ENCODE data around the gene KRT33B.

KRT33B gene

DNA sequence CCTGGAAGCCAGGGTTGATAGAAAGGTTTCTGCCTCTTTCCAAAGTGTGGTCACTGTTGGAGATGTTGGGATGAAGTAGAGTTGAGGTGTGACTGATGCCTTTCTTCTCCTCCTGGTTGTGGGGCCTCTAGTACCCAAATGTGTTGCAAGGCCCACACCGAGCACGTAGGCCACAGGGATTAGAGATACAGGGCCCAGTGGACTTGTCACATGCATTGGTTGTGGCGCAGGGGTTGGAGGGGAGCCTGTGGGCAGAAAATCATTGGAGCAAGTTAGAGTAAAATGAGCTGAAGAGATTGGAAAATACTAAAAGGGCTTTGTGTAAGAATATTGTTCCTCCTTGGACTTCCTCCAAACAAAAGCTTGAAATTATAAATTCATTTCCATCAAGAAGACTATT is 23.6 kb downstream of the KRT33B start:
- DNase-seq: no peak

DNA sequence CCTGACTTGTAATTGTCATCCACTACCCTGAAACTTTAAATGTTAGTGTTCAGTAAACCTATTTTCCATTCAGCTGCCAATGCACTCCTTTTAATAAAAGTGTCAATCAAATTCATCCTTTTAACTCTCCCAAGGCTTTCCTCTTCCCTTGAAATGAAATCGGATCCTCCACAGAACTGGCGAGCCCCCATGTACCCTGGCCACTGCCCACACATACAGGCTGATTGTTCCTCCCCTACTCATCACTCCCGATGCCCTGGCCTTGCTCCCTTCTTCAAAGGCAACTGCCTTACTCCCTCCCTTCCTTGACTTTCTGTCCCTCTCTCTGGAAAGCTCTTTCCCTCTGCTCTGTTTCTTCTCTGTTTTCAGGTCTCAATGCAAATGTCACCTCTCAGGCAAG is 26.6 kb downstream of the KRT33B start:
- no peak for DNase-seq

DNA sequence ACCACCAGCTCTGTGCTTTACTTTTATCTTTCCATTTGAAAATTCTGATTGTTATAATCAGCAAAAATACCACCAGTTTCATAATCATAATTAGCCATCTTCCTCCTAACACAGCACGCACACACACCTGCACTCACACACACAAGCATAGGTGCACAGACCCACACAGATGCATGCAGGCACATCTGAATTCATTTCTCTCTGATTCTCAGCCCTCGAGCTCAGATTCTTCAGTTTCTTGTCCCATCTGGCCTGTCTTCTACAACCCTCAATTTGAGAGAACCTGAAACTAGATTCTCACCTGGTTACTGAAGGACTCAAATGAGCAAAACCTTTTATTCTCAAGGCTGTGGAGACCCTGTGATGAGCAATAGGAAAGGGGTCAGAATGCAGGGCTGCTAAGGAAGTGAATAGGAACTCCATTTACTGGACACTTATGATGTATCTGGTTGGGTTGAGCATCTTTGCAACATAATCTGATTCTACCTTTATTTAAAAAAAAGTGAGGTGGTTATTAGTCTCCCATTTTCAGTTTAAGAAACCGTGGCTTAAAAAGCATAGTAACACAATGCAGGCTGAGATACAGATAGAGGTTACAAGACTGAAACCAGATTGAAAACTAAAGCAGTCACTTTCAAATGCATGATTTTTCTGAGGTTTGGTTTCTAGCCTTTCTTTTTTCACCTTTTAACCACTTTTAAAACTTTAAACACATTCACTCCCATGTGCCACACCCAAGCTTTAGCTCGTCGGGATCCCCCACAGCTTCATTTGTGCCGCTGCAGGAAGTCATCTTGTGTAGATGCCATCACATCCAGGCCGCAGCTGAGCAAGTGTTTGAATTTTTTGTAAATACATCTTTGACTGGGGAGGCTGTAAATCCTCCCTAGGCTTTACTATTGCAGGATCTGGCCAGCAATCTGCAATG is 28.4 kb downstream of the KRT33B start:
- DNase-seq: no peak

- no peak for DNase-seq
These were observed 29.1 kb downstream of the KRT33B start for GRCh38 chr17:41340494-41340893.

DNA sequence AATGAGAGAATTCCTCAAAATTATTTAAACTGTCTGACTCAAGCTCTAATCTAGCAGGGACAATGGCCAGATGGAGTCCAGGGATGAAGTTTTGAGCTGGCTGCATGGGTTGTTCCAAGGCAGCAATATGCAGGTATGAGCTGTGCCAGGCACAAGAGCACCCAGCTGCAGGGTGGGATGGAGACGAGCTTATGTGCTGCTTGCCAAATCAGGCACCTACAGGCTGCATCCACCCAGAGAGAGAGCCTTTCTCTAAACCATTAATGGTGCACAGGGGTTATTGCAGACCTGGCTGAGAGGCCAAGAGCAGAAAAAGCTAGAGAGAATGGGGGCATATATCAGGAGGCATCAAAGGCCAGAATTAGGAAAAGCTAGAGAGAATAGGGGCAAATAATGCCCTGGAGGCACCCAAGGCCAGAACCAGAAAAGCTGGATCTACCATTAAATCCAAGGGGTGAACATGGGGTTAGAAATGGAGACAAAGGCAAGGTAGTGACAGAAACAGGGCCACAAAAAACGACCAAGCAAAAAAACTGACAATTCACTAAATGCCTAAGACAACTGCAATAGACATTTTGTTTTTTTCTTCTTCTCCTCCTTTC is 29.9 kb downstream of the KRT33B start:
- DNase-seq: no peak

GRCh38 chr17:41338961-41339485 is 30.6 kb downstream of the KRT33B start:
- no peak for DNase-seq

- no peak for DNase-seq
These were observed 33.9 kb downstream of the KRT33B start for GRCh38 chr17:41335747-41336146.

GRCh38 chr17:41334385-41335305 is 35.0 kb downstream of the KRT33B start:
- DNase-seq: no peak

- no peak for DNase-seq
These were observed 35.8 kb downstream of the KRT33B start for GRCh38 chr17:41333836-41334235.

- no peak for DNase-seq
These were observed 36.5 kb downstream of the KRT33B start for GRCh38 chr17:41333098-41333497.

DNA sequence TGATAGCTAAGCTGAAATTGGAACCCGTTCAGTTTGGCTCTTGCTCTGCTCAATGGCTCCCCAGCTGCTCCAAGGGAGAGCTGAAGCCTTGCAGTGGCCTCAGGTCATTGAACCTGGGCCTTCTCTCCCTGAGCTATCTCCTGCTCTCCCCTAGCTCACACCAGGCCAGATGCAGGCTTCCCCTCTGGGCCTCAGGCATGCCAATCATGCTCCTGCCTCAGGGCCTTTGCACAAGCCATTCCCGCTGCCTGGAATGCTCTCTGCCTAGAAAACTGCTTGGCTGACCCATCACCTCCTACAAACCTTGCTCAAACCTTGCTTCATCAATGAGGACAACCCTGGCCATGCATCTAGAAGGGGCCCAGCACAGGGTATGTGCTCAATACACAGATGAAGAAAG is 37.4 kb downstream of the KRT33B start:
- no peak for DNase-seq

DNA sequence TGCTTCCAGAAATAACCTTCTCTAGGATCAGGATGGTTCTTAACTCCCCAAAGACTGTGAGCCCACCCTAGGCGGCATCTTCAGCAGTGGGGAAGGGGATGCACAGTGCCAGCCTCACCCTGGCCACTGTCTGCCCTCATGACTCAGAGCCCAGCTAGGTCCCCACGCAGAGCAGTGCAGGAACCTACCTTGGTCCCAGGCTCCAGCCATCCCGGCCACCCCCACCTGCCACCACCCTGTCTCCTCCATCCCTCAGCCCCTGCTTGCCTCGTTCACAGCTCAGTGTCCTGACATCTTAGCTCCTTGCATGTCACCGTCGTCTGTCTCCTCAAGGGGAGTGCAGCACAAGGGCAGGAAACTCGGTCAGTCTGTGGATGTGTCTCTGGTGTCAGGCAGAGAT is 38.0 kb downstream of the KRT33B start:
- DNase-seq: no peak

GRCh38 chr17:41329279-41329948 is 40.2 kb downstream of the KRT33B start:
- peak; percentile 52 to 60 for DNase-seq

GRCh38 chr17:41328207-41328606 is 41.4 kb downstream of the KRT33B start:
- DNase-seq: no peak

- no peak for DNase-seq
These were observed 42.0 kb downstream of the KRT33B start for GRCh38 chr17:41327411-41328120.

- DNase-seq: no peak
These were observed 43.2 kb downstream of the KRT33B start for GRCh38 chr17:41326173-41327145.

- no peak for DNase-seq
These were observed 44.0 kb downstream of the KRT33B start for GRCh38 chr17:41325611-41326010.

DNA sequence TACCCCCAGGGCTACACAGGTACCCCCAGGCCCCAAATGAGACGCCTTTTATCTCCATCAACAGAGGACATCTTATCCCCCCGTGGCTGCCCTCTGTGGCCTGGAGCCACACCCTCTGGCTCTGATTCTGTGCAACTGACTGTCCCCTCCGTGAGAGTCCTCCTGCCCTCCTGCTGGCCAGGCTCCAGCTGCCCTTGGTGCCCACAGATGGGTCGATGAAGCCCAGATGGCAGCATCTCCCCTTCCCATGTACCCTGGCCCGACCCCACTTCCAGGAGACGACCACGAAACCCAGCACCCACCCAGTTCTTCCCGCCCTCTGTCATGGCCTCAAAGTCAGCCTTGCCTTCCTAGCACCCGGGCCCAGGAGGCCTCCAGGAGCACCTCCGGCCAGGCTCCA is 44.5 kb downstream of the KRT33B start:
- no peak for DNase-seq

- peak in 1 of 2 experiments; percentile 15 for DNase-seq
These were observed 45.2 kb downstream of the KRT33B start for GRCh38 chr17:41324180-41325075.

All from AML-193 (cell line).